Omental fat pad (tissue), 4 donors: ENCODE results near the gene EIF4E1B. TPM values are rescaled to one million over a fixed set of nuclear protein-coding genes. Genes with fewer than 3 reads are reported as not detected.
"Not testable (repeated sequence)": the region's sequence is repeated elsewhere in the genome, so short reads cannot be mapped to it uniquely, and the experiment has no call there.

ENCODE experiments used
- ATAC-seq: fragments of 150-250 bp; one replicate; pipeline ENCODE4 v1.9.1; 2016; ENCODE audit warnings: mild to moderate bottlenecking, moderate library complexity; ENCODE audit not compliant: low FRiP score
- DNase-seq: peaks from one replicate; pipeline ENCODE4 v3.0.0-alpha.2; 2019; ENCODE audit warnings: low spot score
- total RNA-seq, 4 donors: library from RNA; depleted of rRNA; stranded (reverse); fragments of >200 nt; gene quantifications; one replicate each; pipeline ENCODE4 v1.1.0, GENCODE V29; 2016
- TF ChIP-seq, protein P1 (sequence below), 3 donors: fragments of 450-650 bp; IDR thresholded peaks; one replicate each; pipeline ENCODE4 v1.5.1; 2016 to 2017; ENCODE audit warnings: antibody characterized with exemption in 3 of 3, mild to moderate bottlenecking in 3 of 3, moderate library complexity in 2 of 3

Gene EIF4E1B
- total RNA-seq, 4 donors from 2014 or later: not detected

DNA sequence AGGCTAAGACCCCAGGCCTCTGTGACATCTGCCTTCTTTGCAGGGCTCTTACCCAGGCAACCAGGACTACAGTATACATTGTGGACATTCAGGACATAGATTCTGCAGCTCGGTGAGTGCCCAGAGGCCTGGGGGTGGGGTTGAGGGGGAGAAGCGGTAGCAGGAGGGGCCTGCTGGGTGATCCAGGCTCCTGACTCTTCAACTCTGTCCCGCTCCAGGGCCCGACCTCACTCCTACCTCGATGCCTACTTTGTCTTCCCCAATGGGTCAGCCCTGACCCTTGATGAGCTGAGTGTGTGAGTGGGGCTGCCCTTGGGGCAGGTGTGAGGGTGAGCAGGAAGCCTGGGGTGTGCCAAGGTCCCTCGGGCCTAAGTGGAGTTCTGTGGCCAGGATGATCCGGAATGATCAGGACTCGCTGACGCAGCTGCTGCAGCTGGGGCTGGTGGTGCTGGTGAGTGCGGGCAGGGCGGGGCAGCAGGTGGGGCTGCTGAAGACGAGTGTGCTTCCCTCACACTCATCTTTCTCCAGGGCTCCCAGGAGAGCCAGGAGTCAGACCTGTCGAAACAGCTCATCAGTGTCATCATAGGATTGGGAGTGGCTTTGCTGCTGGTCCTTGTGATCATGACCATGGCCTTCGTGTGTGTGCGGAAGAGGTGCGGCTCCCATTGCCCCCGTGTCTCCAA lies 40.3 kb upstream of the EIF4E1B start:
- DNase-seq (no peak), ATAC-seq (no peak)
- TF ChIP-seq, protein P1, sequence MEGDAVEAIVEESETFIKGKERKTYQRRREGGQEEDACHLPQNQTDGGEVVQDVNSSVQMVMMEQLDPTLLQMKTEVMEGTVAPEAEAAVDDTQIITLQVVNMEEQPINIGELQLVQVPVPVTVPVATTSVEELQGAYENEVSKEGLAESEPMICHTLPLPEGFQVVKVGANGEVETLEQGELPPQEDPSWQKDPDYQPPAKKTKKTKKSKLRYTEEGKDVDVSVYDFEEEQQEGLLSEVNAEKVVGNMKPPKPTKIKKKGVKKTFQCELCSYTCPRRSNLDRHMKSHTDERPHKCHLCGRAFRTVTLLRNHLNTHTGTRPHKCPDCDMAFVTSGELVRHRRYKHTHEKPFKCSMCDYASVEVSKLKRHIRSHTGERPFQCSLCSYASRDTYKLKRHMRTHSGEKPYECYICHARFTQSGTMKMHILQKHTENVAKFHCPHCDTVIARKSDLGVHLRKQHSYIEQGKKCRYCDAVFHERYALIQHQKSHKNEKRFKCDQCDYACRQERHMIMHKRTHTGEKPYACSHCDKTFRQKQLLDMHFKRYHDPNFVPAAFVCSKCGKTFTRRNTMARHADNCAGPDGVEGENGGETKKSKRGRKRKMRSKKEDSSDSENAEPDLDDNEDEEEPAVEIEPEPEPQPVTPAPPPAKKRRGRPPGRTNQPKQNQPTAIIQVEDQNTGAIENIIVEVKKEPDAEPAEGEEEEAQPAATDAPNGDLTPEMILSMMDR (IDR thresholded peaks at IDR 0.05): no peak

GRCh38 chr5:176591667-176592066 lies 38.8 kb upstream of the EIF4E1B start:
- DNase-seq, ATAC-seq: not testable (repeated sequence)

DNA sequence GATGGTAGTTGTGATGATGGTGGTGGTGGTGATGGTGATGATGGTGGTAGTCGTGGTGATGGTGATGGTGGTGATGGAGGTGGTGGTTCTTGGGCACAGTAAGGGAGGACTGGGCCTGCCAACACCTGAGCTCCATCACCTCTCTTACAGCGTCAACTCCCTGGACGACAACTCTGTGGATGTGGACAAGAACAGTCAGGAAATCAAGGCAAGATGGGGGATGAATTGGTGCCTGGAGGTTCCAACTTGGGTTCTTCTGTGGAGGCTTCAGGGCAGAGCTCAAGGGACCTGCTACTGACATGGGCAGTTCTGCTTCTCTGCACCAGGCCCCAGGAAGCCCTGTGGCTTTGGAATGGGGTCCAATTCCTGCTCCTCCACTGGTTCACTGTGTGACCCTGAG lies 37.9 kb upstream of the EIF4E1B start:
- ATAC-seq: no peak
- DNase-seq: no peak
- TF ChIP-seq, protein P1 (IDR thresholded peaks at IDR 0.05): no peak

GRCh38 chr5:176593273-176593869 lies 37.1 kb upstream of the EIF4E1B start:
- DNase-seq: no peak
- no peak for ATAC-seq
- TF ChIP-seq, protein P1 (IDR thresholded peaks at IDR 0.05): no peak

DNA sequence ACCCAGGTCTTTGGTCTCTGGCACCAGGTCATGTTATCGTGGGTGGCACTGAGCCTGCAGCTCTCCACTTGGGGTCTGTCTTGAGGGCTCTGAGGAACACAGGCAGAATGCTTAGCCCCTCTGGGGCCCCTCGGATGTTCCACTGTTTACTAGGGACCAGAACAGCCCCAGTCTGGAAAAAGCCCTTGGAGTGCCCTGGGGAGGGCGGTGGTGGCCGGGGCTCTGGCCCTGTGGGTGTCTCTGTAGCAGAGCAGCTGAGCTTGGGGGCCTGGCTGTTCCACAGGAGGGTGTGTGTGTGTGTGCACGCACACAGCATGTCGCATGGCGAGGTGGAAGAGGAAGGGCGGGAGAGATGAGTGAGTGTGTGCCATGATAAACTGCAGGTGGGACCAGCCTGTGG lies 35.9 kb upstream of the EIF4E1B start:
- DNase-seq: no peak
- ATAC-seq: no peak
- TF ChIP-seq, protein P1 (IDR thresholded peaks at IDR 0.05): no peak

DNA sequence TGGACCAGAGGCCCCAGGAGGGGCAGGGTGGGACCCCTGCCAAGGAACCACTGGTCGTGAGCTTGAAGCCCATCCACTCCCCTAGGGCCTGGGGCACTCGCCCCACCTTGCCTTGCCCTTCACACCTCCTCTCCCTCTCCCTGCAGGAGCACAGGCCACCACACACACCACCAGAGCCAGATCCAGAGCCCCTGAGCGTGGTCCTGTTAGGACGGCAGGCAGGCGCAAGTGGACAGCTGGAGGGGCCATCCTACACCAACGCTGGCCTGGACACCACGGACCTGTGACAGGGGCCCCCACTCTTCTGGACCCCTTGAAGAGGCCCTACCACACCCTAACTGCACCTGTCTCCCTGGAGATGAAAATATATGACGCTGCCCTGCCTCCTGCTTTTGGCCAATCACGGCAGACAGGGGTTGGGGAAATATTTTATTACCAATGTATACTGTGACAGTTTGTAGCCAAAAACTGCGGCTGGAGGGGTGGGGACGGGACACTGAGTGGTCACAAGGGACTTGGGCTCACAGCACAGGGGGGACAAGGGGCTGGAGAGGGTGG lies 35.0 kb upstream of the EIF4E1B start:
- ATAC-seq (no peak), DNase-seq (no peak)
- TF ChIP-seq, protein P1 (IDR thresholded peaks at IDR 0.05): no peak

DNA sequence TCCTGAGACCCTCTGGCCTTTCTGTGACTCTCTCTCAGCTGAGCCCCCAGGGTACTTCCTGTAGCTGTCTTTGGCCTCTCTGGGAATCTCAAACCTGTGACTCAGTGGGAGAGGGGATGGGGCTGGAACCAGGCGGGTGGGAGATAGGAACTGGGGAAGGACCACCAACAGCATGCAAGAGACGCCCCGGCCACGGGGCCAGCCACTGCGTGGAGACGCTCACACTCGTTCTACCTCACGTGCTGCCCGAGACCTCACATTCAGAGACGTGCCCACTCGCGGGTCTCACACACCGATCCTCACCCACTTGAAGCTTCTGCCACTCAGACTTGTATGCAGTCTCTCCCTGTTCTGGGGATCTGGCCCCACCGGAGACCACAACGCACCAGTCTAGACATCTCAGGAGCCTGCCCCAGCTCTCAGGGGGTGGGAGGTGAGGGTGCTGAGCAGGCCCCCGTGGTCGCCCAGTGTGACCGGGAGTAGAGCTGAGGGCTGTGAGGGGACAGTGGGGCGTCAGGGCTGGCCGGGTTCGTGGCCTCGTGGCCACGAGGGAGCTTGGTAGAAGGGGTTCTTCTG lies 34.3 kb upstream of the EIF4E1B start:
- no peak for ATAC-seq
- TF ChIP-seq, protein P1 (IDR thresholded peaks at IDR 0.05): no peak
- DNase-seq: no peak
